NCI-H748 (cell line): Measurements from ENCODE around the gene ZBED4.
"Not testable (repeated sequence)": the region's sequence is repeated elsewhere in the genome, so short reads cannot be mapped to it uniquely, and the experiment has no call there.

Experiments used
- DNase-seq: peaks from one replicate; lab custom pipeline; 2025; ENCODE audit not compliant: unreplicated experiment; lab: John Stamatoyannopoulos, UW

The ZBED4 gene

GRCh38 chr22:49850959-49851802 is 2.5 kb upstream of the ZBED4 start:
- no peak for DNase-seq

GRCh38 chr22:49852568-49852897 is 1.1 kb upstream of the ZBED4 start:
- DNase-seq, result not testable (repeated sequence)

- peak; percentile 49 for DNase-seq
These were observed 562 bp downstream of the ZBED4 start for GRCh38 chr22:49853981-49854831.

- peak; percentile 18 for DNase-seq
These were observed 1.7 kb downstream of the ZBED4 start for GRCh38 chr22:49855251-49855911.

- DNase-seq, result no peak
These were observed 2.7 kb downstream of the ZBED4 start for GRCh38 chr22:49856343-49856742.

- no peak for DNase-seq
These were observed 3.3 kb downstream of the ZBED4 start for GRCh38 chr22:49856766-49857618.

GRCh38 chr22:49858827-49859226 is 5.2 kb downstream of the ZBED4 start:
- DNase-seq, result no peak

GRCh38 chr22:49861642-49862495 is 8.2 kb downstream of the ZBED4 start:
- no peak for DNase-seq

- DNase-seq, result no peak
These were observed 8.8 kb downstream of the ZBED4 start for GRCh38 chr22:49862496-49862776.

- no peak for DNase-seq
These were observed 10.3 kb downstream of the ZBED4 start for GRCh38 chr22:49863931-49864330.

- no peak for DNase-seq
These were observed 11.5 kb downstream of the ZBED4 start for GRCh38 chr22:49865156-49865555.

- no peak for DNase-seq
These were observed 12.5 kb downstream of the ZBED4 start for GRCh38 chr22:49866134-49866533.

GRCh38 chr22:49866646-49867045 is 13.0 kb downstream of the ZBED4 start:
- DNase-seq, result no peak

GRCh38 chr22:49867303-49868265 is 13.9 kb downstream of the ZBED4 start:
- no peak for DNase-seq

- DNase-seq, result no peak
These were observed 15.6 kb downstream of the ZBED4 start for GRCh38 chr22:49869086-49869830.

- DNase-seq, result no peak
These were observed 16.4 kb downstream of the ZBED4 start for GRCh38 chr22:49869845-49870712.

- DNase-seq, result no peak
These were observed 17.8 kb downstream of the ZBED4 start for GRCh38 chr22:49871482-49871881.
